Suppressor macrophage (primary cell): Measurements from ENCODE around the gene DDC.

ENCODE experiments used
- DNase-seq, 4 experiments: peaks; one replicate each; pipeline ENCODE4 v3.0.0-alpha.2; 2020 to 2022

The DDC gene

GRCh38 chr7:50411332-50411731 is 153.9 kb downstream of the DDC start:
- DNase-seq, result no peak

DNA sequence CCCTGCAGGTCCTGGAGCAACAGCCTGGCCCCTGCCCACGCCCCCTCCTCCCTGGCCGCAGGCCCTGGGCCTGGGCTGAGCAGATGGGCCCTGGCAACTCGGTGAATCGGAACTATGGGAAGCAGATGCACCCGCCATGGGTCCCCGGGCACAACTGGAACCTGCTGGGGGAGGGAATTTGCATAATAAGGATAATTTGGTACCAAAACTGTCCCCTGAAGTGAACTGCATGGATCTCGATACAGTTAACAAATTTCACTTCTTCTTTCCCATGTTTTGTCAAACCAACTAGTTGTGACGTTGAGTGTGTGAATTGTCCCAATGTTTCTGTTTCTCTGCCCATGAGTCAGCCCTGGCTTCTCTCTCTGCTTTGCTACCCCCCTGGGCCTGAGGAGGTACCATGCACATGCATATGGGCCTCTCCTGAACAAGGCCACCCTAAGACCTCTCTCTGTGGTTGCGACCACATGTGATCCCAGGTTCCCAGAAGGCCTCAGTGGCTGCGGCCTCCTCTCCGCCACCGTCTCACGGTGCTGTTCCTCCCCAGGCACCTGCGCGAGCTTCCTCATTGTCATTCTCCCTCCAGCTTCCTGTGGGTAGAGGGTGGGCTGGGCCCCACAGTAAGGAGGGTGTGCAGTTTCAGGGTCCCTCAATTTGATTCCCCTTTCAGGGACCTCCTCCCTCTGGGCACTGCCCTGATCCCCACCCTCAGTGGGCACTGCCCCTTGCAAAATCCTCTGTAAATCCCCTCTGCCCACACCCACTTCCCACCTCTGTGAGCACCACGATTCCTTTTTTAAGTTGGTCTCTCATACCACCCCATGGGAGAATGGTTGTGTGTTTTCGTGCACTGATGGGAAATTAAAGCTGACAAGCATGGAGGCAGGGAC is 155.1 kb downstream of the DDC start:
- peak; percentile 64 to 84 (median 70) for DNase-seq
